ENCODE data around the gene TXNRD2. TPM values are rescaled to one million over a fixed set of nuclear protein-coding genes. Genes with fewer than 3 reads are reported as not detected.
"Not testable (repeated sequence)": the region's sequence is repeated elsewhere in the genome, so short reads cannot be mapped to it uniquely, and the experiment has no call there.

The TXNRD2 gene
- polyA plus RNA-seq, 3 donors, result 29.9 to 36.0 (median 30.0) TPM

- no peak for DNase-seq
Measured at GRCh38 chr22:19929586-19930550, 11.8 kb downstream of the TXNRD2 start.

- DNase-seq, result no peak
Measured at GRCh38 chr22:19928207-19928606, 13.4 kb downstream of the TXNRD2 start.

- DNase-seq, result no peak
Measured at GRCh38 chr22:19927696-19928095, 13.9 kb downstream of the TXNRD2 start.

DNA sequence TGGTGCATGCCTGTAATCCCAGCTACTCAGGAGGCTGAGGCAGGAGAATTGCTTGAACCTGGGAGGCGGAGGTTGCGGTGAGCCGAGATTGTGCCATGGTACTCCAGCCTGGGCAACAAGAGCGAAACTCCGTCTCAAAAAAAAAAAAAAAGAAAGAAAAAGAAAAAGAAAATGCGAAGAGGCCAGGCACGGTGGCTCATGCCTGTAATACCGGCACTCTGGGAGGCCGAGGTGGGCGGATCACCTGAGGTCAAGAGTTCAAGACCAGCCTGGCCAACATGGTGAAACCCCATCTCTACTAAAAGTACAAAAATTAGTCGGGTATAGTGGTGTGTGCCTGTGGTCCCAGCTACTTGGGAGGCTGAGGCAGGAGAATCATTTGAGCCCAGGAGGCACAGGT lies 15.6 kb downstream of the TXNRD2 start:
- DNase-seq, result not testable (repeated sequence)

DNA sequence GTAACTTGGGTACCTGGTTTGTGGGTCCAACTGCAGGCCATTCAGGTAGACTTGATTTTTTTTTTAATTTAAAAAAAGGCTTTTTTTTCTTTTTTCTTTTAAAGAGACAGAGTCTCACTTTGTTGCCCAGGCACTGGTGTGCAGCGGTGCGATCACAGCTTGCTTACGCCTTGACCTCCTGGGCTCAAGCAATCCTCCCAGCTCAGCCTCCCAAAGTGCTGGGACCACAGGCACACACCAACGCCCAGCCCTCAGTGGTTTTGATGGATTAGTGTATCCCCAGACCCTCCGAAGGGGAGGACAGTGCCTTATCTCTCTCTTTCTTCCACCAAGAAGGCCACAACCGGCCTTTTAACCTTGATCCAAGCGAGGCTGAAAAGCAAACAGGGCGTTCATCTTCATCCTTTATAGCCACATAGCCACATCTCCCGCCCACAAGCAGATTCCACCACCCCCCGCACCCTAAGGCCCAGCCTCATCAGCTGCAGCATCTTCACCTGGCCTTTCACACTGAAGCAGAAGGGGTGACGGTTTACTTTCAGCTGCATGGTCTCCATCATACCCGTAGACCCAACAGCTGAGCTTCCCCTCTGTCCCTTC lies 17.6 kb downstream of the TXNRD2 start:
- no peak for DNase-seq

DNA sequence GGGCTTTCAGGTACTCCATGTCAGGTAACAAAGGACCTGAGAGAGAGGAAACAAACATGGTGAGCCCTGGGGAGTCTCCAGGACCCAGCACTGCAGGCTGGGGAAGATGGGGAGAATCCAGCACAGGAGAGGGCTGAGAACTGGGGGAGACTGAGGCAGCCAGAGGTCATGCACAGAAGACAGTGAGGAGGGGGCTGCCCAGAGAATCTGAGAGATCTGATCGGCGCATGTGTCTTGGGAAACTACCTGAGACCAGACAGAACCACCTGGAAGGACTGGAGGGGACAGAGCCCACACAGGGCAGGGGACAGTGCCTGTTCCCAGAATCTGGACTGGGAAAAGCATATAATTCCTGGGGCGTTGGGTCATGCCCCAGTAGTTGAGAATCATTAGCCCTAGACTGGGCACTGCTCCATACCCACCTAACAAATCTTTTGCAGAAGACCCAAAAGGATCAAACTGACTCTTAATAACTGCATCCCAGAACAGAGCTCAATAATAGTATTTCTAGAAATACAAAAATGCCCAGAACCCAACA lies 20.0 kb downstream of the TXNRD2 start:
- DNase-seq, result no peak

GRCh38 chr22:19919701-19920363 lies 21.8 kb downstream of the TXNRD2 start:
- DNase-seq, result no peak

DNA sequence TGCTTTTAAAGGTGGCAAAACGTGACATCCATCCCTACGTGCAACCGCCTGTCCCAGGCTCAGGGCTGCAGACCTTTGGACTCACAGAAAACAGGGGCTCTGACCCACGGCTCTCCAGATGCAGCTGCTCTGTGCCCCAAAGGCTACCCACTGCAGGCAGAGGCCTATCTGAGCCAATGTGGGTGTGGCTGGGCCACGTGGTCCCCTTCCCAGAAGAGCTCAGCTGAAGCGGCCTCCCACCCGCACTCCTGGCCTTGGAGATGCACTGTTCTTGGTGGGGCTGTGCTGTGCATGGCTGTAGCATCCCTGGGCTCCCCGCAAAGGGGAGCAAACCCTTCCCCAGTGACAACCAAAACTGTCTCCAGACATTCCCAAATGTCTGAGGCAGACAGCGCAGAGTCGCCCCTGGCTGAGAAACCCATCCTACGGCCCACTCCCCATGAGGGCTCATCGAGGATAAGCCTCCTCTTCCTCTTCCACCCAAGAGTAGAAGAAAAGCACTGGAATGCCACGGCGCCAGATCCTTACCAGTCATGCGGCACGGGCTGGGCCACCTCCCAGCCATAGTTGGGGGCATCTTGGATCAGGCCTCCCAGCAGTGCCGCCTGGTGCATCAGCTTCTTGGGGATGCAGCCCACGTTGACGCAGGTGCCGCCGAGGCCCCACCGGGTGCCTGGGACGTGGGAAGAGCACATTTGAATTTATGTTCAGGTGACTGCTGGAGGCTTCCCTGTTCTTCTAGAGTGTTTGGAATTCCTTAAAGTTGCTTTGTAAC lies 23.1 kb downstream of the TXNRD2 start:
- no peak for DNase-seq

DNA sequence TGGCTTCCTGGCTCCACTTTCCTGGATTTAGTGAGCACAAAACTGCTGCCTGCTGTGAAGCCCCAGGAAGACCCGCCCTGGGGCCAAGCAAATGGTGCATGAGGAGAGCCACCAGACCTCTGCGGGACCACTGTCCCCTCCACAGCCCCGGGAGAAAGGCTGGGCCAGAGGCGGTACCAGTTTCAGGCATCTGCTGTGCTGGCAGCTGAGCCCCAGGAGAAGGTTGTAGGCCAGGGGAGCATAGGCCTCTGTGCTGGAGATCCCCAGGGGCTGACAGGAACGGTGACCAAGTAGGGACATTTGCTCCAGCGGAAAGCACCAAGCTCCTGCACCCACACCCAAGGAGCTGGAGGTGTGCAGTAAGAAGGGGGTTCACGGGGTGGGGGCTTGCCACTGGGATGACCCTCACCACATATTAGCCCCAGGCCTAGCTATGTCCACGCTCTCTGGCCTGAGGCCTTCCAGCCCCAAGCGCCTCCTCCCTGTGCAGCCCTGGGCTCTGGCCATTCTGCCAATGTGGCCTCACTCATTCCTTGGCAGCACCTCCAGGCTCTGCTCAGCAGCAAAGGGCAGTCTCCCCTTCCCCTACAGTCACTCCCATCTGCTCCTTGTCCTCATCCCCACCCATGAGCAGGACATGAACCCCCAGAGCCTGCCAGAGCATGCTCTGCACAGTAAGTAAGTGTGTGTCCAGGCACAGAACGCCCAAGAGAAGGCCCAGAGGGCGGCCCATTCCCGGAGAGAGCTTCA lies 24.1 kb downstream of the TXNRD2 start:
- no peak for DNase-seq

- DNase-seq, result no peak
Measured at GRCh38 chr22:19916941-19917340, 24.7 kb downstream of the TXNRD2 start.

- DNase-seq, result no peak
Measured at GRCh38 chr22:19916006-19916405, 25.6 kb downstream of the TXNRD2 start.

DNA sequence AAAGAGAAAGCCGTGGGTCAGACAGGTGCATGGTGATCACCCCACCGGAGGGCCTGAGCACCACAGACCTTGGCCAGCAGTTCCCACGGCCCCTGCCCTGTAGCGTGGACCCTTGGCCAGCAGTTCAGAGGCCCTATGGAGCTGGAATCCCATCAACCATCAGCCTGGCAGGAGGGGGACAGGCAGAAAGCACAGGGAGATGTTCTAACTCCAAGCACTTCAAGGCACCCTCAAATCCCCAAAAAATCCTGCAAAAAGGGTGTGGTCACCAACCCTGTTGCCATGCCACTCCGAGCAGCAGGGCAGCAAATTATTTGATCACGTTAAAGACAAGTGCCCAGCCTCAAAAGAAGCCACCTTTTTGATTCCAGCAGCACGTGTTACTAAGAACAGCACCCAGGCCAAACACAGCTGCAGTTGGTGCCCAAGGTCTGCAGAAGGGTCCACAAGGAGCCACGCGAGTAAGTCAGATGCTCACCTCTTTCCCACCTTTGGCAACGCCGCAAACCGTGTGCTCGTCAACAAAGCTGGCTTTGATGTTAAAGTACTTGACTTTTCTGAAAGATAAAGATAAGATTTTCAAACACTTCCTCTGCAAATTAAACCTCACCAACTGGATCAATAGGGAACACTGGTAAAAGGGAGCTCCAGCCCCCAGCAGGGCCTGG lies 26.2 kb downstream of the TXNRD2 start:
- no peak for DNase-seq

- DNase-seq, result no peak
Measured at GRCh38 chr22:19914201-19914943, 27.2 kb downstream of the TXNRD2 start.

- no peak for DNase-seq
Measured at GRCh38 chr22:19913337-19913936, 28.2 kb downstream of the TXNRD2 start.

DNA sequence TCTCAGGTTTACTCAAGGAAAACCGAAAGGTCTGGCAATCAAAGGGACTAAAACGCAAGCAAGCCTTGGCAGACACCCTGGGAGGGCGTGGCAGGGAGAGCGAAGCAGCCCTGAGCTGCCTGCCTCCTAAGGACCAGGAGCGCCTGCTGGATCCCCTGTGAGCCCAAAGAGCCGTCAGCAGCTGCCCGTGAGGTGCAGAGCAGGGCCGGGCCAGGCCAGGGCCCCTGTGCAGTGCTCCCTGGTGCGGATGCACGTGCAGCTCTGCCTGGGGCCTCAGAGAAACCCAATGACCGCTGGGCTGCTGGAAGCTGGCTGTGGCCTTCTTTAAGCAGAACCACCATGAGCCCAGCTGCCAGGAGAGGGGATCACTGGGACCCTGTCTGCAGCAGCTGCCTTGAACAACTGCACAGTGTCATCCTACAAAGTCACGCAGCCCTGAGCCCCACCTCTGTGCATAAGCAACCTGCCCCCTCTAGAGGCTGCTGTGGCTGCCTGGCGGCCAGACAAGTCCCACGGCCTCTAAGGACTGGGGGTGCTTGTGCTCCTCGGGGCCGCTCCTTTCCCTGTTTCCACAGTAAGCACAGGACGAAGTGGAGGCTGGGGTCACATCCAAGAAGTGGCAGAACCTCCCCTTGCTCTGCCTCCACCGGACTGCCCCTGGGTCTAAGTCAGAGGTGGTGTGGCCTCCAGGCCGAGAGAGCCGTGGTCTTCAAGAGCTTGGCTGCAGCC lies 29.2 kb downstream of the TXNRD2 start:
- no peak for DNase-seq

- no peak for DNase-seq
Measured at GRCh38 chr22:19911540-19912270, 29.9 kb downstream of the TXNRD2 start.

GRCh38 chr22:19910180-19910744 lies 31.4 kb downstream of the TXNRD2 start:
- DNase-seq, result no peak
